ENCODE measurements around the gene OBI1.

Gene OBI1

DNA sequence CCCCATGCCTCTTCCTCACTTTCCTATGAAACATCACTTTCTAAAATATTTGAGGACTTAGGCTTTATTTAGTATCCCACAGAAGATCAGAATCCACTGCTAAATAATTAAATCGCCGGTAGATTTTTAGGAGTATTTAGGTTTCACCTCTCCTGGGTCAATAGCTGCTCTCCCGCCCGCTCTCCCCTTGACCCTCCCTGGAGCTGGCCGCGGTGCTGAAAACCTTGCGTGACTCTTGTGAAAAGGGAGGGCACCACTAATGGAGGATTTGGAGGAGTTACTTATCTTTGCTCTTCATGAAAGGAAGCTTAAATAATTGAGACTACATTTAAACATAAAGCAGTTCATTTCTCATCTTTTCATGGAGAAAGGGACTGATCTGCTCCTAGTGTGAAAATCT lies 69.7 kb downstream of the OBI1 start:
- Histone ChIP-seq H3K36me3 (ENCODE audit: control insufficient read depth in 1 of 2, insufficient read depth in 2 of 2, low read length in 2 of 2) (no peaks in the 10 kb centered on the region), H3K27ac (ENCODE audit: low read depth, low read length) (no peak overlapping the region), H3K4me3 (ENCODE audit: low read depth in 1 of 2, low read length in 2 of 2) (no peak overlapping the region), H3K9ac (ENCODE audit: low read depth in 1 of 2, low read length in 2 of 2) (no peak overlapping the region), H3K9me3 (ENCODE audit: control insufficient read depth in 1 of 2, low read length in 2 of 2) (no peaks in the 10 kb centered on the region), H3K27me3 (ENCODE audit: control insufficient read depth in 1 of 2, insufficient read depth in 2 of 2, low read length in 2 of 2) (peaks cover 35 to 69% of the 10 kb centered on the region in 2 donors), H3K4me1 (ENCODE audit: control insufficient read depth in 1 of 2, insufficient read depth in 2 of 2, low read length in 2 of 2) (no peaks in the 10 kb centered on the region)

DNA sequence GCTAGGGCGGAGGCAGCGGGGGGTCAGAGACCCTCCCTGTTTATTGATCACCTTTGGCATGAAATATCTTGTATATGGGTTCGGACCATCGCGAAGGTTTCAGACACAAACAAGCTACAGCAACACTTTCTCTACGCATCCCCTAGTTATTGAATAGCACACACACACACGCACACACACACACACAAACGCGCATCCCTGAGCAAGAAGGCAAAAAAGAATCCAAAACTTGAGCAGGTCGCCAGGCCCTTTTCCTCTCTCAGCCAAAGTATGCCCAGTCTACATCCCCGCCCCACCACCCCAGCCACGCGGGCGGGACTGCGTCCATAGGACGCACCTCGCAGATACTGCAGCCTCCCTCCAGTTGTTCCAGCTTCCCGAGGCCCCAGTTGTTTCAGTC lies 71.6 kb downstream of the OBI1 start:
- Histone ChIP-seq H3K36me3 (ENCODE audit: control insufficient read depth in 1 of 2, insufficient read depth in 2 of 2, low read length in 2 of 2) (no peaks in the 10 kb centered on the region), H3K9me3 (ENCODE audit: control insufficient read depth in 1 of 2, low read length in 2 of 2) (no peaks in the 10 kb centered on the region), H3K4me1 (ENCODE audit: control insufficient read depth in 1 of 2, insufficient read depth in 2 of 2, low read length in 2 of 2) (no peaks in the 10 kb centered on the region), H3K27ac (ENCODE audit: low read depth, low read length) (no peak overlapping the region), H3K4me3 (ENCODE audit: low read depth in 1 of 2, low read length in 2 of 2) (no peak overlapping the region), H3K27me3 (ENCODE audit: control insufficient read depth in 1 of 2, insufficient read depth in 2 of 2, low read length in 2 of 2) (peaks cover 17 to 51% of the 10 kb centered on the region in 2 donors), H3K9ac (ENCODE audit: low read depth in 1 of 2, low read length in 2 of 2) (no peak overlapping the region)

DNA sequence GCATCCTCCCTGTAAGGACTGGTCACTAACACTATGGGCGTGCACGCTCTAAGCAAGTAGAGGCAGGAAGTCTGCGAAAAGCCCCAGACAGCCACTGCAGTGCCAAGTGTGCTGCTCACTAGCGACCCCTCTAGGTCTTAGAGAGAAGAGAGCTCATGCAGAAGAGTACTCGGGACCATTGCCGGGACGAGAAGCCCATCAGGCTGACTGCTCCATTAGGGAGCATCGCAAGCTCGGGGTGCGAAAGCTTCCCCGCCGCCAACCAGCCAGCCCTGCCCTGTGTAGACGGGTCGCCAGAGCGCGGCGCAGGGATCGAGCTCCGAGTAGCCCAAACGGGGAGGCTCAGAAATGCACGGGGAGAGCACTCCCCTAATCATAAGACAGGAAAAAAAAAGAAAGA lies 72.2 kb downstream of the OBI1 start:
- H3K27me3 ChIP-seq (ENCODE audit: control insufficient read depth in 1 of 2, insufficient read depth in 2 of 2, low read length in 2 of 2) = peaks cover 16 to 47% of the 10 kb centered on the region in 2 donors
- no peak overlapping the region for H3K27ac ChIP-seq (ENCODE audit: low read depth, low read length)
- H3K4me3 ChIP-seq (ENCODE audit: low read depth in 1 of 2, low read length in 2 of 2) = no peak overlapping the region

DNA sequence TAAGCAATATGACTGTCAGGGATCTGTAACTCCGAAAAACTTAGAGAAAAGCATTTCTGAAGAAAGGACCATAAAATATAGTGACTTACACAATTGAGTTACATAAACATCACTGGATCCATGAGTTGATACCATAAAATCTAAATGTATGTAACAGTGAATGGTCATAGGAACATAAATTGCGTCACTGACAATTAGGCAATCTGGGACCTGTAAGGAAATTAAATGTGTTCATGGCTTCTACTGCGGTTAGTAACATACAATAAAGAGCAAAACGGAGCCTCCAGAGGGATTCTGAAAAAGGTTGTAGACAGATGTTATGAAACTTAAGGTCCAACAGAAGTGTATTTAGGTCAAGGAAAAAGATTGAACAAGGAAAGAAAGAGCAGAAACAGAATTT lies 82.7 kb downstream of the OBI1 start:
- Histone ChIP-seq H3K9me3 (ENCODE audit: control insufficient read depth in 1 of 2, low read length in 2 of 2) (no peaks in the 10 kb centered on the region), H3K9ac (ENCODE audit: low read depth in 1 of 2, low read length in 2 of 2) (no peak overlapping the region), H3K36me3 (ENCODE audit: control insufficient read depth in 1 of 2, insufficient read depth in 2 of 2, low read length in 2 of 2) (no peaks in the 10 kb centered on the region), H3K4me1 (ENCODE audit: control insufficient read depth in 1 of 2, insufficient read depth in 2 of 2, low read length in 2 of 2) (no peaks in the 10 kb centered on the region), H3K4me3 (ENCODE audit: low read depth in 1 of 2, low read length in 2 of 2) (no peak overlapping the region), H3K27me3 (ENCODE audit: control insufficient read depth in 1 of 2, insufficient read depth in 2 of 2, low read length in 2 of 2) (no peaks in the 10 kb centered on the region), H3K27ac (ENCODE audit: low read depth, low read length) (no peak overlapping the region)

More for the DNA sequence above, 72.2 kb downstream of the OBI1 start:
- no peaks in the 10 kb centered on the region for H3K9me3 ChIP-seq (ENCODE audit: control insufficient read depth in 1 of 2, low read length in 2 of 2)
- H3K9ac ChIP-seq (ENCODE audit: low read depth in 1 of 2, low read length in 2 of 2) = no peak overlapping the region
- H3K36me3 ChIP-seq (ENCODE audit: control insufficient read depth in 1 of 2, insufficient read depth in 2 of 2, low read length in 2 of 2) = no peaks in the 10 kb centered on the region
- H3K4me1 ChIP-seq (ENCODE audit: control insufficient read depth in 1 of 2, insufficient read depth in 2 of 2, low read length in 2 of 2) = no peaks in the 10 kb centered on the region

DNA sequence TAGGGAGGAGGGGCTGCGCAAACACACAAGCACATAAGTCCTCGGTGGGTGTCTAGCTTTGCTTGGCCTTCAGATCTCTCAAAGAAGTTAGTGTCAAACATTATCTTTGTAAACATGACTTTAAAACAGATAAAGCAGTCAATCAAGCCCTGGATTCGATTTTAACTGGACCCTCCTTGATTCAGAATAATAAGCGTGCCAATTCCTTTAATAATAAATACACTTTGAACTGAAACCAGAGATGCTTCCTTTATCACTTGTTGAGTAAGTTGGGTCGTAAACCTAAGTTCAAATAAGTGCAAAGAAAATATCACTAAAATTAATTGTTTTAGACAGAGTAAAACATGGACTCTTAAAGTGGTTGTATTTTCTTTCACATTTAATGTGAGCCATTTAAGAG lies 86.5 kb downstream of the OBI1 start:
- no peaks in the 10 kb centered on the region for H3K9me3 ChIP-seq (ENCODE audit: control insufficient read depth in 1 of 2, low read length in 2 of 2)
- no peaks in the 10 kb centered on the region for H3K4me1 ChIP-seq (ENCODE audit: control insufficient read depth in 1 of 2, insufficient read depth in 2 of 2, low read length in 2 of 2)
- no peak overlapping the region for H3K27ac ChIP-seq (ENCODE audit: low read depth, low read length)
- no peak overlapping the region for H3K9ac ChIP-seq (ENCODE audit: low read depth in 1 of 2, low read length in 2 of 2)
- H3K4me3 ChIP-seq (ENCODE audit: low read depth in 1 of 2, low read length in 2 of 2) = no peak overlapping the region
- H3K36me3 ChIP-seq (ENCODE audit: control insufficient read depth in 1 of 2, insufficient read depth in 2 of 2, low read length in 2 of 2) = no peaks in the 10 kb centered on the region
- no peaks in the 10 kb centered on the region for H3K27me3 ChIP-seq (ENCODE audit: control insufficient read depth in 1 of 2, insufficient read depth in 2 of 2, low read length in 2 of 2)

DNA sequence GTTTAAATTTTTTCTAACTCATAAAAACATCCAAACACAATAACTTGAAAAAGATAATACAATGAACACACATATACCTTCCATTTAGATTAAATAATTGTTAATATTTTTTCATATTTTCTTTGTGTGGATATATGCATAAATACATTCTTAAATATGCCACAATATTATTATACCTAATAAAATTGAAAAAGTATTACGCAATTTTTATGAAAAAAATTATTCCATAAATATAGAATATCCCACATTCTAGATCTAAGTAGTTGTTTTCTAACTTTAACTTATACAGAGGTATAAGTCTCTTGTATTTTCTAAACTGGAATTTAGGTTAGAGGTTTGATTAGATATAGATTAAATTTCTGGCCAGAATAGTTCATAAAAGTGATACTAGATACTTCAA lies 89.9 kb downstream of the OBI1 start:
- no peaks in the 10 kb centered on the region for H3K36me3 ChIP-seq (ENCODE audit: control insufficient read depth in 1 of 2, insufficient read depth in 2 of 2, low read length in 2 of 2)
- no peak overlapping the region for H3K27ac ChIP-seq (ENCODE audit: low read depth, low read length)

DNA sequence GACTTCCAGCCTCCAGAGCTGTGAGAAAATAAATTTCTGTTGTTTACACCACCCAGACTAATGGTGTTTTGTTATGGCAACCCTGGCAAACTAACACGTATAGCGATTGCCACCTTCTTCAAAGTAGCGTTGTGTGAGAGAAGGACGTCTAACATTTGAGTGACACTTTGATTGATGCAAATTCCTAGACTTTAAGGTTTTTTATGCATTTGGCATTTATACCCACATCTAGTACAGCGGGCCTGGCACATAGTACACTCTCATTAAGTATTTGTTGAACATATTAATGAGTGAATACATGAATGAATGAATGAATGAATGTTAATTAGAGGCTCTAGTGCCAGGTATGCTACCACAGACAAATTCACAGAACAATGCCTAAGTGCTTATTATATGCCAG lies 92.3 kb downstream of the OBI1 start:
- Histone ChIP-seq H3K27me3 (ENCODE audit: control insufficient read depth in 1 of 2, insufficient read depth in 2 of 2, low read length in 2 of 2) (no peaks in the 10 kb centered on the region), H3K36me3 (ENCODE audit: control insufficient read depth in 1 of 2, insufficient read depth in 2 of 2, low read length in 2 of 2) (no peaks in the 10 kb centered on the region), H3K27ac (ENCODE audit: low read depth, low read length) (no peak overlapping the region), H3K9ac (ENCODE audit: low read depth in 1 of 2, low read length in 2 of 2) (no peak overlapping the region), H3K9me3 (ENCODE audit: control insufficient read depth in 1 of 2, low read length in 2 of 2) (no peaks in the 10 kb centered on the region), H3K4me1 (ENCODE audit: control insufficient read depth in 1 of 2, insufficient read depth in 2 of 2, low read length in 2 of 2) (no peaks in the 10 kb centered on the region), H3K4me3 (ENCODE audit: low read depth in 1 of 2, low read length in 2 of 2) (no peak overlapping the region)

More for the DNA sequence above, 89.9 kb downstream of the OBI1 start:
- no peaks in the 10 kb centered on the region for H3K4me1 ChIP-seq (ENCODE audit: control insufficient read depth in 1 of 2, insufficient read depth in 2 of 2, low read length in 2 of 2)
- H3K4me3 ChIP-seq (ENCODE audit: low read depth in 1 of 2, low read length in 2 of 2) = no peak overlapping the region
- no peak overlapping the region for H3K9ac ChIP-seq (ENCODE audit: low read depth in 1 of 2, low read length in 2 of 2)
- H3K9me3 ChIP-seq (ENCODE audit: control insufficient read depth in 1 of 2, low read length in 2 of 2) = no peaks in the 10 kb centered on the region
- H3K27me3 ChIP-seq (ENCODE audit: control insufficient read depth in 1 of 2, insufficient read depth in 2 of 2, low read length in 2 of 2) = no peaks in the 10 kb centered on the region

Measured in duodenal mucosa (tissue), 2 donors.